GM21423 (cell line): Measurements from ENCODE around the gene SOX10.
"Not testable (repeated sequence)": the region's sequence is repeated elsewhere in the genome, so short reads cannot be mapped to it uniquely, and the experiment has no call there.

Source experiments
- ATAC-seq: cut with Tn5 transposase; IDR thresholded peaks from one replicate; pipeline ENCODE4 v1.9.1; 2021; ENCODE audit warnings: mild to moderate bottlenecking, moderate library complexity; ENCODE audit not compliant: unreplicated experiment

Gene SOX10

GRCh38 chr22:37986371-37986770 is 2.0 kb upstream of the SOX10 start:
- no peak for ATAC-seq

DNA sequence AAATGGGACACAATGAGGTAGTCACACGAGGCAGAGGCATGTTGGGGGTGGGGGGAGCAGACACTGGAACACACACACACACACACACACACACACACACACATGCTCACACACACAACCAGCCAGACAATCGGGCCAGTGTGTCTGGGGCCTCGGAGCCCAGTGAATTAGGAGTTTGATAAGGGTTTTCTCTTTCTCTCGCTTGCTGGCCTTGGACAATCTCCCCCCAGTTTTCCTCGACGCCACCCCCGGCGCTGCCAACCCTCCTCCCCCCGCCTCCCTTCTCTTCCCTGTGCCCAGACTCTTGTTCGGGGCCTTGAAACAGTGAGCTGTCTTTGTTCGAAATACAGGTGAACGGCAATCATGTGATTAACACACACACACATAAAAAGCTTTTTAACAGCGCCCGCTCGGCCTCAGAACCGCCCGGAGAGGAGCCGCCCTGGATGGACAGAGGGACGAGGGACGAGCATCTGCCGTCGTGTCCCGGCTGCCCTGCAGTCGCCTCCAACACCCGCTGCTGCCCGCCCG is 1.5 kb upstream of the SOX10 start:
- no peak for ATAC-seq

GRCh38 chr22:37985050-37985585 is 763 bp upstream of the SOX10 start:
- no peak for ATAC-seq

GRCh38 chr22:37982938-37983859 is 1.2 kb downstream of the SOX10 start:
- ATAC-seq: no peak

DNA sequence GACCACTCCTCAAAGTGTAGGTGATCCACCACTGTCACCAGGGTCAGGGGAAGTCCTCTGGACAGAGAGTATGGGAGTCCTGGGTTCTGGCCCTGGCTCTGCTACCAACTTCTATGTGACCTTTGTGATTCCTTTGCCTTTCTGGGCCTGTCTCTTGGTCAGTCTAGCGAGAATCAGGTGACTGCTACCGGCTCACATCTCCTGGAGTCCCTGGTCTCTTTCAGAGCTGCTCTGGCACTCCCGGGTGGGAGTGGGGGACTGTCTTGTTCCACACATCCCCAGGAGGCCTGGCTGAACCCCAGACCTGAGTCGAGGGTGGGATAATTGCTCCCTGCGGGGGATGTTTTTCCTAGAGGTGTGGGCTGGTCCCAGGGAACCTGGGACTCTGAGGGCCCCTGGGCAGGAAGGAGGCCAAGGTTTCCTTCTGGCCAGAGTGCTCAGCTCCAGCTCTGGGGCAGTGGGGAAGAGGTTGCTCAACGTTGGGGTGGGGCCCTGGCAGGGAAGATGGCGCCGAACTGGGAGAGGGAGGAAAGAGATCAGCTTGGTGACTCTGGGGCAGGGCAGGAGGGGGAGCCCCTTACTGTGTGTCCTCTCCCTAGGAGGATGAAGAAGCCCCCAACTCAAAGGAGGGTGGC is 2.1 kb downstream of the SOX10 start:
- no peak for ATAC-seq

DNA sequence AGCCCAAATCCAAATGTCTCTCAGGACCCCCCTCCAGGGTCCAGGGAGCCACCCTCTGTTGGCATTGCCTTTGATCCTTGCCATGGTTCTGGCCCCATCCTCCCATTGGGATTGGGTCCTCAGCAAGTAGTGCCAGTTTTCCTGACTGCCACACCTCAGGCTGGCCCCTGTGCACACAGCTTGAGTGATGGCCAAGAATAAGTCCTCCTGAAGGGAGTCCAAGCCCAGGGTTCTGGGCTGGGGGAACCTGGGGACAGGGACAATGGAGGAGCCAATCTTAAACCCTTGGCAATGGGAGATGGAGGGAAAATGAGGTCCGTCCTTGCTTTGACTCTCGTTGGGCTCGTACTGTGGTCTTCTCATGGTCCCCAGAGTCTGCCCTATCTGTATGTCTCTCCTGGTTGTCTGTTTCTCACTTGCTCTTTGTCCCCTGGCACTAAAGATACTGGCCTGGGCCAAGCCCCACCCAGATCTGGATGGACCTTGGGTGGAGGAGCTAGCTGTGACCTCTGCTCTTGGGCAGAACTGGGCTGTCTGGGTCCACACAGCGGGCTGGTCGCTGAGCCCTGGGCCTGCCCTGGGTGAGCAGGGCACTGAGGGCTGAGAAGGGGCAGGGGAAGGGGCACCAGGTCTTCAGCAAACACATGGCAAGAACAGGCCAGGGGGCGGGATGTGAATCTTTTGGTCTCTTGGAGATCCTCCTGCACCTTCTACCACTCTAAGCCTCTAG is 2.9 kb downstream of the SOX10 start:
- no peak for ATAC-seq

GRCh38 chr22:37979782-37980181 is 4.6 kb downstream of the SOX10 start:
- no peak for ATAC-seq

DNA sequence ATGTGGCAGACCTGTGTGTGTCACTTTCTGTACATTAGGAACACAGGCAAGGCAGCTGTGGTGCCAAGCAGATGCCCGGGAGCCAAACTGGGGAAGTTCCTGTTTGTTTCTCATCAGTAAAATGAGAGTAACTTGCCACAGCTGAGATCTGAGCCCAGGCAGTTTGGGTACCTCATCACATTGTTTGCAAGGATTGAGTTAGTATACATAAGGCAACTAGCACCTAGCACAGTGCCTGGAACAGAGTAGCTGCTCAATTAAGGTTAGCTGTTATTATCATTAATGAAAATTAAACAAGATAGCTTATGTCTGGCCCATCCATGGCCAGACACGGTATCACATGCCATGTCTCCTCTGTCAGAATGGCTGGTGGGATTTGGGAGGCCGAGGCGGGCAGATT is 7.8 kb downstream of the SOX10 start:
- no peak for ATAC-seq

DNA sequence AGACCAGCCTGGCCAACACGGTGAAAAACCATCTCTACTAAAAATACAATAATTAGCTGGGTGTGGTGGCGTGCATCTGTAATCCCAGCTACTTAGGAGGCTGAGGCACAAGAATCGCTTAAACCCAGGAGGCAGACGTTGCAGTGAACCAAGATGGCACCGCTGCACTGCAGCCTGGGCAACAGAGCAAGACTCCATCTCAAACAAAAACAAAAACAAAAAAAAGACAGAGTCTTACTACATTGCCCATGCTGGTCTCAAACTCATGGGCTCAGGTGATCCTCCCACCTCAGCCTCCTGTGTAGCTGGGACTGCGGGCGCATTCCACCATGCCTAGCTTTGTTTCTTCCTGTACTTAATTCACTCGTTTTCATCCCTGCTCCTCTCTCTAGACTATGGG is 8.3 kb downstream of the SOX10 start:
- ATAC-seq: not testable (repeated sequence)

DNA sequence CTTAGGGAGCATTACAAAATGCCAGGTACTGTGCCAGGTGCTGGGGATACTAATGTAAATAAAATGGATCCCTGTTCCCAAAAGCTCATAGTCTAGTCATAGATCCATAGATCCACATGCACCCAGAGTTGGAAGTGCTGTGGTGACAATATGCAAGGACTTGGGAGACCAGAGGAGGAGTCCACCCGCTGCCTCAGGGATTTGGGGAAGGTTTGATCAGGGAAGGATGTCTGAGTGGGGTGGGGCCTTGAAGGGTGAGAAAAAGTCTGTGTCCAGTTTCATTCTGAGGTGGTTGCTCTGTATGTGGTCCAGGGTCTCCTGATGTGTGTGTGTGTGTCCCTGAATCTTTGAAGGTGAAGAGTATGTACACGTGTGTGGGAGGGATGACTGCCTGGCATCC is 9.2 kb downstream of the SOX10 start:
- no peak for ATAC-seq

GRCh38 chr22:37973271-37974170 is 10.8 kb downstream of the SOX10 start:
- no peak for ATAC-seq

GRCh38 chr22:37972527-37972926 is 11.8 kb downstream of the SOX10 start:
- ATAC-seq: no peak

DNA sequence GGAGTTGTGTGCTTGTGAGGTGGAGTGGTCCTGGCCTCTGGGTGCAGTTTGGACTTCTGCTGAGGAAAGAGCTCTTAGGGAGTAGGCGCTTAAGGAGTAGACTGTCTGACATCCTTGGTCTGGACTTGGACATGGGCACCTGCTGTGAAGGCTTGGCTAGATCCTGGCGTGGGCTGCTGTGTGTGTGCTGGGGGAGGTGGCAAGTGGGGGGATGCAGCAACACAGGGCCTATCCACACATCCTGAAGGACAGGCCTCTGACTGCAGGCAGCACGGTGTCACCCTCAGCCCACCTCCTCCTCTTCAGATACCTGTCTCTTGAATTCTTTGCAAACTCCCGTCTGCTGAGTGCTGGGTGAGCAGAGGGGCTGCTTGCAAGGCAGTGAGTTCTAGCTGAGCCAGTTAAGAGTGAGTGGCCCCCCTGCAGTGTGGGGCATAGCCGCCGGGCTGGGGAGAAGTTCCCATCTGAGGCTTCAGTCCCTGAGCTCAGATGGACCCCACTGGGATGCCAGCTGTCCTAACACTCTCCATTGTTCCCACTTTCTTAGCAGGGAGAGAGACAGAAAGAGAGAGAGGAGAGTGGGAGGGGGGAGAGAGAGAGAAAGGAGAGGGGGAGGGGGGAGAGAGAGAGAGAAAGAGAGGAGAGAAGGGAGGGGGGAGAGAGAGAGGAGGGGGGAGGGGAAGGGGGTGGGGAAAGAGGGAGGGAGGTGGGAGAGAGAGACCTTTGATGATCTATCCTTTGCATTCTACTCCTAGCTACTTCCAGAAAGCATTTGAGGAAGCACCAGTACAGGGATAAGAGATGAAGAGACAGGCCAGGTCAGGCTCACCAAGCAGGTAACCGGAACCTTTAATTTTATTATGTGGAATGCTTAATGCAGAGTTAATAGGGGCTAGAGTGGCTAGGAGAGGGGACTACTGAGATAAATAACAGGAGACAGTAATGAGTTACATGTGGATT is 12.6 kb downstream of the SOX10 start:
- ATAC-seq: no peak

DNA sequence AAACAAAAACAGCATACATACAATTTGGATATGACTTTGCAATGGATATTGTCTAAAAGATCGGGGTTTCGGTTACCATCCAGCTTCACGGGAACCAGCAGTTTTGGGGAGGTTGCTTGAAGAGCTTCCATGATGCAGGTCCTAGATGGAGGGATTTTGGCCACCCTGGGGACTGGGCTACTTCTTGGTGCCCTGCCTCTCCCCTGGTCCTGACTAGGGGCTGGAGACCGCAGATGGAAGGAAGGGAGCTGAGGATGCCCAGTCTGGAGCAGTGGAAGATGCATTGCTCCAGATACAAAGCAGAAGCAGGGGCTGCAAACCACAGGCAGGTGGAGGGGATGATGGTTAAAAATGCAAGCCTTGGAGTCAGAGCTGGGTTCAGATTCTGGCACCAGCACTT is 13.5 kb downstream of the SOX10 start:
- no peak for ATAC-seq

DNA sequence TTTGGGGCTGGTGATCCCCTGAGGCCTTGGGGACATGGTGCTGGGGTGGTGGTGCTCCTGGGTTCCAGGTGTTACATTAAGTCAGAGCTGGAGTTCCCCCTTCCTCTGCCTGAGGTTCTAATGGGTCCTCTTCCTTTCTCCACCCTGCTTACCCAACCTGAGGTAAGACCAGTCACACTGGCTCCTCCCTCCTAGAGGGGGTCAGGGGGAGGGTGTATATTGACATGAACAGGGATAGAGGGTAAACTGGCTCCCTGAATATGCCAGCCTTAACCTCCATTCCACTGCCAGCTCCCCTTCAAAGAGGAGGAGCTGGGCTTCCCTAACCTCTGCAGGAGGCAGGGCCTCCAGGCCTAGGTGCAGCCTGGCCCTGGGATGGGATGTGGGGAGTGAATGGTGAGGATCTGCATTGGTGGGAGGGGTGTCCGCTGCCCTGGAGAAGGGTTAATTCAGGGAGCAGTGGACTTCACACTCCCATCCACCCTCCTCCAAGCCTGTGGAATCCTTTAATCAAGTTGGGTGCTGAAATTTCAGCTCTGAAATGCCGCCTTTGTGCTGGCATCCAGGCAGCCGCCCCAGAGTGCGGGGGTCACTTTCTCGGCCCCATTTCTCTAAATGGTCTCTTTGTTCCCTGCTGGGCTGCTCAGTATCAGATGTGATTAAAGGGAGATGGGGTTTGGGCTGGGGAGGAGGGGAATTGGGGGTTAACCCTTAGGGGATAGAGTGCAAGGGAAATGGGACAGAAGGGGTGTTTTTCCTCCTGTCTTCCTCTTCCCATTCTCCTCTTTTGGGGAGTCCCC is 15.7 kb downstream of the SOX10 start:
- no peak for ATAC-seq

- ATAC-seq: no peak
Observed at GRCh38 chr22:37967637-37968451, 16.5 kb downstream of the SOX10 start.

DNA sequence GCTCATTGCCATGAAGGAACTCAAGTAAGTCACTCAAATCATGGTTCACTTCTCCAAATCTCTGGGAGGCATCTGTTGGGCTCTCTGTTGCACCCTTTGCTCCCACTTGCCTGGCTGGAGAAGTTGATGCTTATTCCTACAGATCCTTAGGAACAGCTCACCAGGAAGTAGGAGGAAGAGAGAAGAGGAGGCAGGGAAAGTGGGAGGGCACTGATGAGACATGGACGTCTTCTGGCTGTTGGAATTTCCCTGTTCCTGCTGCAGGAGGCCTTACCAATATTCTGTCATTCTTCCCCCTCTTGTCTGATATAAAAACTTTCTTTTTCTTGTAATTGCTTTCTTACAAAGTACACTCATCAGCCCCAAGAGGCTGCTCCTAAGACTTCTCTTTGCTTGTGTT is 17.2 kb downstream of the SOX10 start:
- no peak for ATAC-seq
